Measurements from ENCODE around the gene IFT122. TPM values are rescaled to one million over a fixed set of nuclear protein-coding genes. Genes with fewer than 3 reads are reported as not detected.
A peak's percentile ranks its signal among the peaks of the same experiment; 100 is the strongest.
"Not testable (repeated sequence)": the region's sequence is repeated elsewhere in the genome, so short reads cannot be mapped to it uniquely, and the experiment has no call there.

Gene IFT122
- polyA plus RNA-seq, 4 donors, result 34.7 to 64.7 (median 57.9) TPM

- no peak for DNase-seq (ENCODE audit: low read depth in 4 of 4, low spot score in 2 of 4)
Observed at GRCh38 chr3:129470861-129471260, 30.8 kb downstream of the IFT122 start.

- DNase-seq (ENCODE audit: low read depth in 4 of 4, low spot score in 2 of 4), result no peak
Observed at GRCh38 chr3:129473067-129473768, 33.2 kb downstream of the IFT122 start.

- no peak for DNase-seq (ENCODE audit: low read depth in 4 of 4, low spot score in 2 of 4)
Observed at GRCh38 chr3:129473769-129474152, 33.7 kb downstream of the IFT122 start.

- no peak for DNase-seq (ENCODE audit: low read depth in 4 of 4, low spot score in 2 of 4)
Observed at GRCh38 chr3:129474984-129475804, 35.2 kb downstream of the IFT122 start.

- DNase-seq (ENCODE audit: low read depth in 4 of 4, low spot score in 2 of 4), result no peak
Observed at GRCh38 chr3:129475863-129476262, 35.8 kb downstream of the IFT122 start.

GRCh38 chr3:129476586-129476985 is 36.6 kb downstream of the IFT122 start:
- no peak for DNase-seq (ENCODE audit: low read depth in 4 of 4, low spot score in 2 of 4)

- DNase-seq (ENCODE audit: low read depth in 4 of 4, low spot score in 2 of 4), result peak in 3 of 4 donors; percentile 24 to 41 (median 32)
Observed at GRCh38 chr3:129481225-129481765, 41.3 kb downstream of the IFT122 start.

- no peak for DNase-seq (ENCODE audit: low read depth in 4 of 4, low spot score in 2 of 4)
Observed at GRCh38 chr3:129481766-129482332, 41.8 kb downstream of the IFT122 start.

- DNase-seq (ENCODE audit: low read depth in 4 of 4, low spot score in 2 of 4), result no peak
Observed at GRCh38 chr3:129482721-129483120, 42.7 kb downstream of the IFT122 start.

GRCh38 chr3:129483870-129484269 is 43.8 kb downstream of the IFT122 start:
- no peak for DNase-seq (ENCODE audit: low read depth in 4 of 4, low spot score in 2 of 4)

- DNase-seq (ENCODE audit: low read depth in 4 of 4, low spot score in 2 of 4), result not testable (repeated sequence)
Observed at GRCh38 chr3:129485146-129485545, 45.1 kb downstream of the IFT122 start.

- DNase-seq (ENCODE audit: low read depth in 4 of 4, low spot score in 2 of 4), result no peak
Observed at GRCh38 chr3:129485721-129486663, 46.0 kb downstream of the IFT122 start.

- DNase-seq (ENCODE audit: low read depth in 4 of 4, low spot score in 2 of 4), result no peak
Observed at GRCh38 chr3:129486664-129487035, 46.6 kb downstream of the IFT122 start.

- DNase-seq (ENCODE audit: low read depth in 4 of 4, low spot score in 2 of 4), result no peak
Observed at GRCh38 chr3:129487183-129487867, 47.3 kb downstream of the IFT122 start.

GRCh38 chr3:129487868-129488335 is 47.9 kb downstream of the IFT122 start:
- DNase-seq (ENCODE audit: low read depth in 4 of 4, low spot score in 2 of 4), result not testable (repeated sequence)

GRCh38 chr3:129489258-129489657 is 49.2 kb downstream of the IFT122 start:
- not testable (repeated sequence) for DNase-seq (ENCODE audit: low read depth in 4 of 4, low spot score in 2 of 4)

GRCh38 chr3:129490273-129490675 is 50.2 kb downstream of the IFT122 start:
- DNase-seq (ENCODE audit: low read depth in 4 of 4, low spot score in 2 of 4), result peak; percentile 25 to 65 (median 47)

GRCh38 chr3:129491077-129491476 is 51.1 kb downstream of the IFT122 start:
- not testable (repeated sequence) for DNase-seq (ENCODE audit: low read depth in 4 of 4, low spot score in 2 of 4)

- DNase-seq (ENCODE audit: low read depth in 4 of 4, low spot score in 2 of 4), result no peak
Observed at GRCh38 chr3:129491794-129492193, 51.8 kb downstream of the IFT122 start.

Measured in left renal cortex interstitium (tissue), 4 donors.